OCI-LY3 (cell line): ENCODE data around the gene CEACAM4.

Experiments used
- H2AFZ ChIP-seq: fragments of 200-600, 300-600 bp; shearing (Covaris generic); 2 replicates; pipeline ENCODE4 v1.6.0; 2014; ENCODE audit warnings: antibody characterized with exemption, low read depth, low read length
- H3K27ac ChIP-seq: fragments of 200-600, 300-600 bp; sonication (generic); 2 replicates; pipeline ENCODE4 v1.5.1; 2014; ENCODE audit warnings: mild to moderate bottlenecking, low read length, moderate library complexity, mixed read lengths
- H3K27me3 ChIP-seq: fragments of 200-600, 300-600 bp; sonication (generic); 2 replicates; pipeline ENCODE4 v1.6.1; 2014; ENCODE audit warnings: low read depth, low read length, mixed read lengths
- H3K36me3 ChIP-seq: fragments of 200-600, 300-600 bp; sonication (generic); replicated peaks from 2 replicates; pipeline ENCODE3; 2014; ENCODE audit warnings: low read depth, low read length, mixed read lengths
- H3K4me1 ChIP-seq: fragments of 300-600, 200-600 bp; sonication (generic); 2 replicates; pipeline ENCODE4 v1.6.1; 2014; ENCODE audit warnings: low read length, mixed read lengths
- H3K4me2 ChIP-seq: fragments of 200-600, 300-600 bp; sonication (generic); 2 replicates; pipeline ENCODE4 v1.6.1; 2014; ENCODE audit warnings: low read length, mixed read lengths
- H3K4me3 ChIP-seq: fragments of 300-600, 200-600 bp; sonication (generic); 2 replicates; pipeline ENCODE4 v1.5.1; 2014; ENCODE audit warnings: antibody characterized with exemption, mild to moderate bottlenecking, low read length, moderate library complexity
- H3K79me2 ChIP-seq: fragments of 300-600, 200-600 bp; shearing (Covaris generic); 2 replicates; pipeline ENCODE4 v1.6.1; 2014; ENCODE audit warnings: mild to moderate bottlenecking, low read length, mixed read lengths
- H3K9ac ChIP-seq: fragments of 300-600, 200-600 bp; shearing (Covaris generic); 2 replicates; pipeline ENCODE4 v1.6.0; 2014; ENCODE audit warnings: mild to moderate bottlenecking, low read length, moderate library complexity
- H3K9me3 ChIP-seq: fragments of 200-600, 300-600 bp; shearing (Covaris generic); 2 replicates; pipeline ENCODE4 v1.6.1; 2014; ENCODE audit warnings: low read length, mixed read lengths; ENCODE audit not compliant: insufficient read depth
- H4K20me1 ChIP-seq: fragments of 200-600, 300-600 bp; sonication (generic); 2 replicates; pipeline ENCODE4 v1.6.1; 2016; ENCODE audit warnings: low read length, mixed read lengths; ENCODE audit not compliant: insufficient read depth
- CTCF ChIP-seq: fragments of 200-600, 300-600 bp; sonication (generic); IDR thresholded peaks from 2 replicates; pipeline ENCODE4 v1.5.1; 2014; ENCODE audit warnings: antibody characterized with exemption, low read length, low read depth
- EZH2phosphoT487 ChIP-seq: fragments of 200-600 bp; shearing (Covaris generic); IDR thresholded peaks from 2 replicates; pipeline ENCODE4 v1.6.1; 2018; ENCODE audit warnings: antibody characterized with exemption, mixed run types, low read depth

Gene CEACAM4

GRCh38 chr19:41619018-41619556 is 7.8 kb downstream of the CEACAM4 start:
- no peak overlapping the region for H3K4me3 ChIP-seq
- TF ChIP-seq EZH2phosphoT487 (no peak), CTCF (no peak)
- no peak overlapping the region for H3K27ac ChIP-seq
- H3K4me1 ChIP-seq = no peaks in the 10 kb centered on the region
- H3K27me3 ChIP-seq = peaks cover 7% of the 10 kb centered on the region
- no peaks in the 10 kb centered on the region for H3K36me3 ChIP-seq
- no peak overlapping the region for H2AFZ ChIP-seq
- H3K9ac ChIP-seq = no peak overlapping the region
- no peaks in the 10 kb centered on the region for H3K9me3 ChIP-seq
- no peak overlapping the region for H3K4me2 ChIP-seq
- H3K79me2 ChIP-seq = no peaks in the 10 kb centered on the region
- H4K20me1 ChIP-seq = peaks cover 8% of the 10 kb centered on the region

- Histone ChIP-seq H2AFZ (no peak overlapping the region), H3K27ac (no peak overlapping the region), H3K27me3 (0 out of 2 replicates have a peak, but pooled peaks cover 3% of the 10 kb centered on the region), H3K4me3 (no peak overlapping the region), H3K9ac (no peak overlapping the region), H3K4me1 (no peaks in the 10 kb centered on the region), H3K36me3 (no peaks in the 10 kb centered on the region), H3K9me3 (no peaks in the 10 kb centered on the region), H3K79me2 (no peaks in the 10 kb centered on the region), H3K4me2 (no peak overlapping the region), H4K20me1 (peaks cover 8% of the 10 kb centered on the region)
- TF ChIP-seq CTCF (no peak), EZH2phosphoT487 (no peak)
Observed at GRCh38 chr19:41617941-41618730, 8.7 kb downstream of the CEACAM4 start.

- H3K4me1 ChIP-seq = no peaks in the 10 kb centered on the region
- no peak overlapping the region for H2AFZ ChIP-seq
- H4K20me1 ChIP-seq = peaks cover 8% of the 10 kb centered on the region
- 0 out of 2 replicates have a peak, but pooled peaks cover 3% of the 10 kb centered on the region for H3K27me3 ChIP-seq
- H3K27ac ChIP-seq = no peak overlapping the region
- H3K4me2 ChIP-seq = no peak overlapping the region
- TF ChIP-seq EZH2phosphoT487 (no peak), CTCF (no peak)
- H3K4me3 ChIP-seq = no peak overlapping the region
- H3K9ac ChIP-seq = no peak overlapping the region
- no peaks in the 10 kb centered on the region for H3K79me2 ChIP-seq
- H3K36me3 ChIP-seq = no peaks in the 10 kb centered on the region
- no peaks in the 10 kb centered on the region for H3K9me3 ChIP-seq
Observed at GRCh38 chr19:41616792-41617621, 9.9 kb downstream of the CEACAM4 start.

GRCh38 chr19:41615207-41615606 is 11.7 kb downstream of the CEACAM4 start:
- no peak overlapping the region for H3K4me2 ChIP-seq
- H3K9me3 ChIP-seq = no peaks in the 10 kb centered on the region
- H3K4me3 ChIP-seq = no peak overlapping the region
- no peaks in the 10 kb centered on the region for H3K79me2 ChIP-seq
- no peaks in the 10 kb centered on the region for H3K36me3 ChIP-seq
- no peak overlapping the region for H3K27ac ChIP-seq
- peaks cover 8% of the 10 kb centered on the region for H4K20me1 ChIP-seq
- H3K9ac ChIP-seq = no peak overlapping the region
- peaks cover 15% of the 10 kb centered on the region for H3K27me3 ChIP-seq
- TF ChIP-seq EZH2phosphoT487 (no peak), CTCF (no peak)
- no peaks in the 10 kb centered on the region for H3K4me1 ChIP-seq
- H2AFZ ChIP-seq = no peak overlapping the region
